ENCODE results near the gene TYK2. TPM values are rescaled to one million over a fixed set of nuclear protein-coding genes. Genes with fewer than 3 reads are reported as not detected.

TYK2 gene
- total RNA-seq, 1 experiment from 2014 or later: 104 TPM

DNA sequence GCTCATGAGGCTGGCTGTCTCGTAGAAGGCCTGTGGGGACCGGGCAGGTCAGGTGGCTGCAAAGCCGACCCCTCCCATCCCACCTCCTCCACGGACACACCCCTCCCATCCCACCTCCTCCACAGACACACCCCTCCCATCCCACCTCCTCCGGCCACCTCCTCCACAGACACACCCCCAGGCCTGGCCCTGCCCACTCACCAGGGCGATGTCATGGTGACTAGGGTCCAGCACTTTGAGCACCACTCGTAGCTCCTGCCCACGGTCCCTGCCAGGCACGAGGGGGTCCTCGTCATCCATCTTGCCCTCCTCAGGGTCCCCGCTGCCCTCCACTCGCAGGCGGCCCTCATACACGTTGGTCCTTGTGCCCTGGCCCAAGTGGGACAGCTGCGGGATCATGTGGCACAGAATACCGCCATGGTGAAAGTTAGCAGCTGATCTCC is 18.8 kb downstream of the TYK2 start:
- BruUV-seq (replicated peaks): no TSS peak
- POLR2A ChIA-PET: no interaction called here
- Histone ChIP-seq H3K4me1 (ENCODE audit: control insufficient read depth, insufficient read depth, low read length) (no peaks in the 10 kb centered on the region), H3K27me3 (ENCODE audit: control insufficient read depth, insufficient read depth, low read length) (no peaks in the 10 kb centered on the region), H3K27ac (ENCODE audit: low read length) (no peak overlapping the region), H3K9me3 (ENCODE audit: control insufficient read depth, insufficient read depth, low read depth, low read length) (no peaks in the 10 kb centered on the region), H3K4me3 (ENCODE audit: low read depth in 2 of 2, low read length in 2 of 2) (no peak overlapping the region), H3K36me3 (ENCODE audit: control insufficient read depth, insufficient read depth, low read length) (no peaks in the 10 kb centered on the region)
- DNase-seq (ENCODE audit: low read depth, low spot score): no peak
- in situ Hi-C loops (cut with HindIII; ENCODE audit: low pct_unique_long_range_greater_than_20kb, low sequenced_read_pairs): no loop called here
- CTCF ChIA-PET: no interaction called here
- TF ChIP-seq SIN3A (IDR thresholded peaks at IDR 0.05; ENCODE audit: borderline replicate concordance, insufficient read depth, low read depth, low read length) (no peak), TCF7L2 (IDR thresholded peaks at IDR 0.05; ENCODE audit: low read depth, low read length) (no peak)
- TF ChIP-seq, protein P1, sequence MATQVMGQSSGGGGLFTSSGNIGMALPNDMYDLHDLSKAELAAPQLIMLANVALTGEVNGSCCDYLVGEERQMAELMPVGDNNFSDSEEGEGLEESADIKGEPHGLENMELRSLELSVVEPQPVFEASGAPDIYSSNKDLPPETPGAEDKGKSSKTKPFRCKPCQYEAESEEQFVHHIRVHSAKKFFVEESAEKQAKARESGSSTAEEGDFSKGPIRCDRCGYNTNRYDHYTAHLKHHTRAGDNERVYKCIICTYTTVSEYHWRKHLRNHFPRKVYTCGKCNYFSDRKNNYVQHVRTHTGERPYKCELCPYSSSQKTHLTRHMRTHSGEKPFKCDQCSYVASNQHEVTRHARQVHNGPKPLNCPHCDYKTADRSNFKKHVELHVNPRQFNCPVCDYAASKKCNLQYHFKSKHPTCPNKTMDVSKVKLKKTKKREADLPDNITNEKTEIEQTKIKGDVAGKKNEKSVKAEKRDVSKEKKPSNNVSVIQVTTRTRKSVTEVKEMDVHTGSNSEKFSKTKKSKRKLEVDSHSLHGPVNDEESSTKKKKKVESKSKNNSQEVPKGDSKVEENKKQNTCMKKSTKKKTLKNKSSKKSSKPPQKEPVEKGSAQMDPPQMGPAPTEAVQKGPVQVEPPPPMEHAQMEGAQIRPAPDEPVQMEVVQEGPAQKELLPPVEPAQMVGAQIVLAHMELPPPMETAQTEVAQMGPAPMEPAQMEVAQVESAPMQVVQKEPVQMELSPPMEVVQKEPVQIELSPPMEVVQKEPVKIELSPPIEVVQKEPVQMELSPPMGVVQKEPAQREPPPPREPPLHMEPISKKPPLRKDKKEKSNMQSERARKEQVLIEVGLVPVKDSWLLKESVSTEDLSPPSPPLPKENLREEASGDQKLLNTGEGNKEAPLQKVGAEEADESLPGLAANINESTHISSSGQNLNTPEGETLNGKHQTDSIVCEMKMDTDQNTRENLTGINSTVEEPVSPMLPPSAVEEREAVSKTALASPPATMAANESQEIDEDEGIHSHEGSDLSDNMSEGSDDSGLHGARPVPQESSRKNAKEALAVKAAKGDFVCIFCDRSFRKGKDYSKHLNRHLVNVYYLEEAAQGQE (IDR thresholded peaks at IDR 0.05; ENCODE audit: insufficient read depth in 1 of 2, low read depth in 2 of 2, low read length in 1 of 2): no peak
- intact Hi-C loops (cut with micrococcal nuclease; ENCODE audit: unreplicated experiment): no loop called here
- no peak for ATAC-seq

- Histone ChIP-seq H3K27ac (ENCODE audit: low read length) (no peak overlapping the region), H3K36me3 (ENCODE audit: control insufficient read depth, insufficient read depth, low read length) (no peaks in the 10 kb centered on the region), H3K27me3 (ENCODE audit: control insufficient read depth, insufficient read depth, low read length) (no peaks in the 10 kb centered on the region), H3K9me3 (ENCODE audit: control insufficient read depth, insufficient read depth, low read depth, low read length) (no peaks in the 10 kb centered on the region), H3K4me3 (ENCODE audit: low read depth in 2 of 2, low read length in 2 of 2) (no peak overlapping the region), H3K4me1 (ENCODE audit: control insufficient read depth, insufficient read depth, low read length) (no peaks in the 10 kb centered on the region)
- CTCF ChIA-PET: no interaction called here
- POLR2A ChIA-PET: interaction anchor here (0.6 kb wide), 1 partner anchor 14 kb away, joined by 3 read pairs; no protein-coding TSS in a partner anchor
- in situ Hi-C loops (cut with HindIII; ENCODE audit: low pct_unique_long_range_greater_than_20kb, low sequenced_read_pairs): no loop called here
- ATAC-seq: no peak
- no TSS peak for BruUV-seq (replicated peaks)
- TF ChIP-seq, protein P2, sequence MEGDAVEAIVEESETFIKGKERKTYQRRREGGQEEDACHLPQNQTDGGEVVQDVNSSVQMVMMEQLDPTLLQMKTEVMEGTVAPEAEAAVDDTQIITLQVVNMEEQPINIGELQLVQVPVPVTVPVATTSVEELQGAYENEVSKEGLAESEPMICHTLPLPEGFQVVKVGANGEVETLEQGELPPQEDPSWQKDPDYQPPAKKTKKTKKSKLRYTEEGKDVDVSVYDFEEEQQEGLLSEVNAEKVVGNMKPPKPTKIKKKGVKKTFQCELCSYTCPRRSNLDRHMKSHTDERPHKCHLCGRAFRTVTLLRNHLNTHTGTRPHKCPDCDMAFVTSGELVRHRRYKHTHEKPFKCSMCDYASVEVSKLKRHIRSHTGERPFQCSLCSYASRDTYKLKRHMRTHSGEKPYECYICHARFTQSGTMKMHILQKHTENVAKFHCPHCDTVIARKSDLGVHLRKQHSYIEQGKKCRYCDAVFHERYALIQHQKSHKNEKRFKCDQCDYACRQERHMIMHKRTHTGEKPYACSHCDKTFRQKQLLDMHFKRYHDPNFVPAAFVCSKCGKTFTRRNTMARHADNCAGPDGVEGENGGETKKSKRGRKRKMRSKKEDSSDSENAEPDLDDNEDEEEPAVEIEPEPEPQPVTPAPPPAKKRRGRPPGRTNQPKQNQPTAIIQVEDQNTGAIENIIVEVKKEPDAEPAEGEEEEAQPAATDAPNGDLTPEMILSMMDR (IDR thresholded peaks at IDR 0.05): no peak
- TF ChIP-seq POLR2AphosphoS5 (IDR thresholded peaks at IDR 0.05; ENCODE audit: low read depth, low read length) (no peak), SIN3A (IDR thresholded peaks at IDR 0.05; ENCODE audit: borderline replicate concordance, insufficient read depth, low read depth, low read length) (no peak), TCF7L2 (IDR thresholded peaks at IDR 0.05; ENCODE audit: low read depth, low read length) (no peak)
- TF ChIP-seq, protein P1 (IDR thresholded peaks at IDR 0.05; ENCODE audit: insufficient read depth in 1 of 2, low read depth in 2 of 2, low read length in 1 of 2): no peak
- intact Hi-C loops (cut with micrococcal nuclease; ENCODE audit: unreplicated experiment): no loop called here
- no peak for DNase-seq (ENCODE audit: low read depth, low spot score)
These were observed 23.9 kb downstream of the TYK2 start for GRCh38 chr19:10356431-10356830.
